Stimulated activated CD4-positive, alpha-beta T cell treated with anti-CD3 and anti-CD28 coated beads, Interleukin-15, amount 100 ng/mL, for 1 hour (primary cell): Measurements from ENCODE around the gene CDK13.
"Not testable (repeated sequence)": the region's sequence is repeated elsewhere in the genome, so short reads cannot be mapped to it uniquely, and the experiment has no call there.

Source experiments
- DNase-seq, 2 donors: peaks; one replicate each; pipeline ENCODE4 v3.0.0-alpha.2; 2020; ENCODE audit warnings: low read depth in 1 of 2, low spot score in 1 of 2

CDK13 gene

DNA sequence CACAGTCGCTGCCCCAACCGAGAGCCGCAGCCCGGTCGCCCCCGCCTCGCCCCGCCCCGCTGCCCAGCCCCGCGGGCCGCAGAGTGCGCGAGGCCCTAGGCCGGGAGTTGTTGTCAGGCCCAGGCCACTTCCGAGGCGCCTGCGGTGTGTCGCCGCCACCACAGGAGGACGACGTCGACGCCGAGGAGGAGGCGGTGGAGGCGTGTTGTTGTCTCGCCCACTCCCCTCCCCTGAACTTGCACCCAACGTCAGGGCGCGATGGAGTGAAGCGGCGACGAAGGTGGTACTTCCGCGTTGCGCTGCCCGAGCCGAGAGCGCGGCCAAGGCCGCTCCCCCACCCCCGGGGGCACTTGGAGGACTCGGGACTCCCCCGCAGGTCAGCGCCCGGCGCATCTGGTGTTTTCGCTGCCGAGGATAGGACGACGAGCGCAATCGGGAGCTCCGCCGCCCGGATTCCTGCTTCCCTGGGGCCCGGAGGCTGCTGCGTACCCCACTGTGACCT lies at the start of gene CDK13:
Gene CDK13, plus strand, starts transcription at position 286 of the 502 bp plus-strand sequence. CDS start 386 bp downstream, outside the sequence.
- DNase-seq: peak; percentile 65 to 78

GRCh38 chr7:39904077-39904486 lies 46.0 kb upstream of the CDK13 start:
- DNase-seq: no peak

DNA sequence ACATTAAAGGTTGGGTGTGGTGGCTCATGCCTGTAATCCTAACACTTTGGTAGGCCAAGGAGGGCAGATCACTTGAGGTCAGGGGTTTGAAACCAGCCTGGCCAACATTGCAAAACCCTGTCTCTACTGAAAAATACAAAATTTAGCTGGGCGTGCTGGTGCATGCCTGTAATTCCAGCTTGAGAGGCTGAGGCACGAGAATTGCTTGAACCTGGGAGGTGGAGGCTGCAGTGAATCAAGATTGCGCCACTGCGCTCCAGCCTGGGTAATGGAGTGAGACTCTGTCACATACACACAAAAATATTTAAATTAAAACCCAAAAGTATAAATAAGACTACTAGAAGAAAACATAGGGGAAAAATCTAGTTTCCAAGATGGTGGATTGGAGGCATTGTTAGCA lies 41.9 kb upstream of the CDK13 start:
- no peak for DNase-seq

DNA sequence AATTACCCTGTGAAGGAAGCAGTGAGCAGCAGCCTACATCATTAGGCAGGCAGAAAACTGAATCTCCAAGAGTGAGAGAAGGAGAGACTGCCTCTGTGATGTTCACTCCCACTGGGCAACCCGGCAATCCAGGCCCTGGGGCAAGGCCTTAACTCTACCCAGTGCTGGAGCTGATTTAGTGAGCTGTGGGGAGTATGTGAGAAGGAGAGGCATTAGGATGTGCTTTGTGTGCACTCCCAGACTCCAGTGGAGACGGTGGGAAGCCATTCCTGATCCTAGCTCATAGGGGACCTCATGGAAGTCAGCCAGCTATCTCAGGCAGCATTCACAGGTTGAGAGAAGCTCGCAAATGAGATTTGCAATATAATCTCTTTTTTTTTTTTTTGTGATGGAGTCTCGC lies 41.1 kb upstream of the CDK13 start:
- no peak for DNase-seq

- no peak for DNase-seq
Measured at GRCh38 chr7:39909526-39909925, 40.5 kb upstream of the CDK13 start.

GRCh38 chr7:39910108-39910869 lies 39.8 kb upstream of the CDK13 start:
- no peak for DNase-seq

DNA sequence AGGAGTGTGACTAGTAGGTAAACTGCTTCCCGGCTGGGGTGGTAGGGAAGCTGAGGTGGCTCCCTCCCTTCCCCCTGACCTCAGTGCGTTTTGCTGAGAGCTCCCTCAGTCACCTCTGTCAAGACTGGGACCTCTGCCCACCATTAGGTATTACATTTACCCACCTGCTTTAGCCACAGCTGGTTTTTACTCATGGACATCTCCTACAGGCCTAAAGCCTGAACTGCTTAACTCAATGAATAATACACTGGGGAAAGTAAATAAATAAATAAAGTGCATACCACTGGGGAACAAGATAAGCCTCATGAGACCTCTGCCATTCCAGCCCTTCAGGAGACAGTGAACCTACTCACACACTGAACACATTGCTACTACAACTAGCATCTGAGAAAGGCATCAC lies 38.9 kb upstream of the CDK13 start:
- DNase-seq: no peak

GRCh38 chr7:39915847-39916246 lies 34.2 kb upstream of the CDK13 start:
- DNase-seq: not testable (repeated sequence)

- DNase-seq: no peak
Measured at GRCh38 chr7:39919646-39920045, 30.4 kb upstream of the CDK13 start.

- no peak for DNase-seq
Measured at GRCh38 chr7:39921506-39922175, 28.4 kb upstream of the CDK13 start.

GRCh38 chr7:39922580-39922979 lies 27.5 kb upstream of the CDK13 start:
- DNase-seq: no peak

GRCh38 chr7:39923091-39923490 lies 27.0 kb upstream of the CDK13 start:
- DNase-seq: no peak

GRCh38 chr7:39924122-39924521 lies 25.9 kb upstream of the CDK13 start:
- no peak for DNase-seq

- DNase-seq: no peak
Measured at GRCh38 chr7:39926111-39926510, 23.9 kb upstream of the CDK13 start.

DNA sequence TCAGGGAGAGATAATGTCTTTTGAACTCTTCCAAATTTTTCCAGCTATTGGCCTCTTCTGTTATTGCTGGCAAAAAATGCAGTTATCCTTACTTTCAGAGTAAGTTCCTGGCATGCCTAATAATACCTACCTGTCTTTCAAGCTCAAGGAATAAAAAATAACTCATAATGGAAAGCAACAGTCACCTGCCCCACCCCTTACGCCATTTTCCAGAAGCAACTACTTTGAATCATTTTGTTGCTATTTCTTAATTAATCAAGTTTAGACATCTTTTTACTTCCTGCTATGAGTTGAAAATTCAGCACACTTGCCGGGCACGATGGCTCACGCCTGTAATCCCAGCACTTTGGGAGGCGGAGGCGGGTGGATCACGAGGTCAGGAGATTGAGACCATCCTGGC lies 23.0 kb upstream of the CDK13 start:
- DNase-seq: no peak

- DNase-seq: no peak
Measured at GRCh38 chr7:39934132-39934531, 15.9 kb upstream of the CDK13 start.

DNA sequence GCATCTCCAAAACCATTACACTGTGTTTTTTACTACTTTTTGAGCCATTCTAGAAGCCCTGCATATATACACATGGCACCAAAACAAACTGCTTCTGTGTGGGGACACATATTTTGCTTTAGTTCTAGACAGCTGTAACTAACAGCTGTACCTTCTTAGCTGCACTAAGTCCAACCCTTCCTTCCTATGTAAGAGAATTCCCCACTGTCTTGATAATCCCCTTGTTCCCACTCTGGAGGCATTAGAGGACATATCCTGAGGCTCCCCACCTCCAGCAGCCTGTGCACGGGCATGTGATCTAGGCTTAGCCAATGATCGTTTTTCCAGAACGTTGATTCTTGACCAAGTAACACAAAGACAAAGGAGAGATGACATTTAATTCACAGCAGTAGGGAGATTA lies 13.3 kb upstream of the CDK13 start:
- no peak for DNase-seq

DNA sequence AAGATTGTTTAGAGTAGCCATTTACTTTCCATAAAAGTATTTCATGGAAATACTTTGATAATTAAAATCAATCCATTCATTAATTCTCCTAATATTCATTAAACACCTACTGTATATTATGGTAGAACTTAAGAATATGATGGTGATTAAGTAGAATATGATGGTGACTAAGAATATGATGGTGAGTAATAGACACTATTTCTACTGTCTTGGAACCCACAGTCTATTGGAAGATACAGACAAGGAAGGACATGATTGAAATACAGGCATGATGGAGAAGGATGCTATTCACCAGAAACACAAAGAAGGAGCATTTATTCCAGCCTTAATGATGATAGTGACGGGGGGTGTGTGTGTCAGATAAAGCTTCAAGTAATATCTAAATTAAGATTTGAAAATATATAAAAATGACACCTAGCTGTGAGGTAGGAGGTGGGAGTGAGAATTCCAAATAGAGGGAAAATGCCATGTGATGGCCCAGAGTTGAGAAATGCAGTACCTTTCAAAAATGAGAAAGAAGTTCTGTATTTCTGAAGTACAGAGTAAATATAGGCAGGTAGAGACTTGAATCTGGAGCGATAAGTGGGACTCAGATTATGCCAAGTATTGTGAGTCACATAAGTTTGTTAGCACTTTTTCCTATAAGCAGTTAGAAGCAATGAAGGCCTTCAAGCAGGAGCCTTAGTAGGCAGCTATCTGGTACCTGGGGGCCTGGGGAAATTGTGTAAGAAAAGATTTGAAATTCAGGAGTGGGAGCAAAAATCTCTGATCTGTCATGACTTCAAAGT lies 12.5 kb upstream of the CDK13 start:
- DNase-seq: no peak

GRCh38 chr7:39942883-39943282 lies 7.2 kb upstream of the CDK13 start:
- DNase-seq: no peak

GRCh38 chr7:39946693-39947092 lies 3.4 kb upstream of the CDK13 start:
- no peak for DNase-seq

GRCh38 chr7:39948375-39948955 lies 1.6 kb upstream of the CDK13 start:
- no peak for DNase-seq
